Activated CD8-positive, alpha-beta T cell treated with anti-CD3 and anti-CD28 coated beads for 36 hours (primary cell): Measurements from ENCODE around the gene SORCS2. TPM values are rescaled to one million over a fixed set of nuclear protein-coding genes. Genes with fewer than 3 reads are reported as not detected.

Source experiments
- ATAC-seq: fragments of 200-7000 bp; cut with Tn5 transposase; one replicate; pipeline ENCODE4 v1.10.0; 2021; ENCODE audit warnings: mild to moderate bottlenecking, moderate library complexity
- CTCF ChIA-PET: fragments of 350-600 bp; sonication (Branson Sonifier 250); formaldehyde crosslinking; loops from one replicate; lab custom pipeline; 2021; ENCODE audit warnings: antibody characterized with exemption; lab: Charles Lee
- POLR2A ChIA-PET: fragments of 350-600 bp; sonication (Branson Sonifier 250); formaldehyde crosslinking; loops from one replicate; lab custom pipeline; 2021; ENCODE audit warnings: antibody characterized with exemption; lab: Charles Lee
- DNase-seq: peaks from one replicate; pipeline ENCODE4 v3.0.0-alpha.2; 2020
- H3K27ac Mint-ChIP-seq: one replicate; pipeline ENCODE4 v1.8.0; 2021; ENCODE audit warnings: mild to moderate bottlenecking, mixed read lengths
- H3K27me3 Mint-ChIP-seq: one replicate; pipeline ENCODE4 v1.8.0; 2021; ENCODE audit warnings: mixed read lengths
- H3K36me3 Mint-ChIP-seq: one replicate; pipeline ENCODE4 v1.8.0; 2021; ENCODE audit warnings: low read depth, mixed read lengths
- H3K4me1 Mint-ChIP-seq: one replicate; pipeline ENCODE4 v1.8.0; 2021; ENCODE audit warnings: low read depth, mixed read lengths
- H3K4me3 Mint-ChIP-seq: one replicate; pipeline ENCODE4 v1.8.0; 2021; ENCODE audit warnings: mild to moderate bottlenecking, moderate library complexity, mixed read lengths
- H3K9me3 Mint-ChIP-seq: one replicate; pipeline ENCODE4 v1.8.0; 2021; ENCODE audit warnings: mixed read lengths
- intact Hi-C: fragments of 100-400 bp; cut with micrococcal nuclease; formaldehyde crosslinking; loops from one replicate; pipeline ENCODE4 v1.10.0; 2022
- total RNA-seq, 2 experiments: library from RNA; stranded (reverse); gene quantifications; one replicate each; pipeline ENCODE4 v1.2.3, GENCODE V29; 2021
- TF ChIP-seq, protein P1 (sequence below): fragments of 200-600 bp; IDR thresholded peaks from one replicate; pipeline ENCODE4 v1.8.0; 2022; ENCODE audit warnings: antibody characterized with exemption, mild to moderate bottlenecking

The SORCS2 gene
- total RNA-seq, 2 experiments from 2014 or later: 0.05 TPM; not detected in 1

DNA sequence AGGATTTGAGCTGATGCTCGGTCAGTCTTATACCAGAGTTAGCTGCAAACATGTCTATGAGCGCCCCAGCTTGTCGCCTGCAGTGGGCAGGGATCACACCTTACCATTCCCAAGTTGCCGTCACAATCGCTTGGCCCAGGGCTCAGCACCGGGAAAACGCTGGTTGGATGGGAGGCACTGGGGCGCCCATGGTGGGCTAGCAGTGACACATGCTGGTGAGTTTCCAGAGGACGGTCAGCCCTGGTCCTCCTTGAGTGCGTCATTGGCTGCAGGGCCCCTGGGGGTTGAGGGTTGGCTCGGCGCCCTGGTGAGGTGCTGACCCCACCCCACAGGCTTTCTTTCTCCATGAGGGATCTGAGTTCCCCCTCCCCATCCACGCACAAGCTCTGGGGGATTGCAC is 50.4 kb downstream of the SORCS2 start:
- H3K36me3 Mint-ChIP-seq: no peaks in the 10 kb centered on the region
- H3K27ac Mint-ChIP-seq: no peak overlapping the region
- DNase-seq: no peak
- H3K27me3 Mint-ChIP-seq: no peaks in the 10 kb centered on the region
- TF ChIP-seq, protein P1, sequence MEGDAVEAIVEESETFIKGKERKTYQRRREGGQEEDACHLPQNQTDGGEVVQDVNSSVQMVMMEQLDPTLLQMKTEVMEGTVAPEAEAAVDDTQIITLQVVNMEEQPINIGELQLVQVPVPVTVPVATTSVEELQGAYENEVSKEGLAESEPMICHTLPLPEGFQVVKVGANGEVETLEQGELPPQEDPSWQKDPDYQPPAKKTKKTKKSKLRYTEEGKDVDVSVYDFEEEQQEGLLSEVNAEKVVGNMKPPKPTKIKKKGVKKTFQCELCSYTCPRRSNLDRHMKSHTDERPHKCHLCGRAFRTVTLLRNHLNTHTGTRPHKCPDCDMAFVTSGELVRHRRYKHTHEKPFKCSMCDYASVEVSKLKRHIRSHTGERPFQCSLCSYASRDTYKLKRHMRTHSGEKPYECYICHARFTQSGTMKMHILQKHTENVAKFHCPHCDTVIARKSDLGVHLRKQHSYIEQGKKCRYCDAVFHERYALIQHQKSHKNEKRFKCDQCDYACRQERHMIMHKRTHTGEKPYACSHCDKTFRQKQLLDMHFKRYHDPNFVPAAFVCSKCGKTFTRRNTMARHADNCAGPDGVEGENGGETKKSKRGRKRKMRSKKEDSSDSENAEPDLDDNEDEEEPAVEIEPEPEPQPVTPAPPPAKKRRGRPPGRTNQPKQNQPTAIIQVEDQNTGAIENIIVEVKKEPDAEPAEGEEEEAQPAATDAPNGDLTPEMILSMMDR: no peak
- H3K9me3 Mint-ChIP-seq: peaks cover 10% of the 10 kb centered on the region
- H3K4me3 Mint-ChIP-seq: no peak overlapping the region
- intact Hi-C loops: no loop called here
- no peak for ATAC-seq
- H3K4me1 Mint-ChIP-seq: no peaks in the 10 kb centered on the region
- CTCF ChIA-PET: interaction anchor here (1.1 kb wide), 1 partner anchor 93 kb away, joined by 4 read pairs; no protein-coding TSS in a partner anchor
- POLR2A ChIA-PET: no interaction called here

DNA sequence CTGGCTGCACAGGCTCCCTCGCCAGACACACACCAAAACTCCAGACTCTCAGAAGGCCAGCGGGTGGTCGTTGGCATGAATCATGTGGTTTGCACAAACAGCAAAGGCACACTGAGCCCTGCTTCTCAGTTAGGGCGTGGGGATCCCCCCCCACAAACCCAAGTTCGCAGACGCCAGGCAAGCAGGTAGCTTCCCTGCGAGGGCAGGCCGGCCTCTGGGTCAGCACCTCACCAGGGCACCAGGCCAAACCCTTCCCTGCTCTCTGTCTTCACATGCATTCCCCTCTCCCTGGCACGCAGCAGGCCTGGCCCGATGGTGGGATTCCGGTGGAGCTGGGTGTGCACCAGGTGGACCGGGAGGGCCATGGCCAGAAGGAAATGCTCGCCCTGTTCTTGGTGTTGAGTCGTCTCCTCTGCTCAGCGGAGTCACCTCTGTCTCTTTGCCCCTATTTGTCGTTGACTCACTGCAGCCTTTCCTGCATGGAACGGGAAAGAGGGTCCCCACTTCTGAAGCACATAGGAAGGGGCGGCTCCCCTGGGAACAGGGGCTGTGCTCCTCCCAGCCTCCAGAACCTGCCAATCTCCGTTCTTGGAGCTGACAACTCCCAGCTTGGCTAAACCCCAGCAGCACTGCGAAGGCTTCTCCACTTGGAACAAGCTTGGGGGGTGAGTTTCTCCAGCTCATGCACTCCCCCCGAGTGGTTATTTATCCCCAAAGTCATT is 51.4 kb downstream of the SORCS2 start:
- Mint-ChIP-seq H3K36me3 (no peaks in the 10 kb centered on the region), H3K27ac (no peak overlapping the region), H3K27me3 (no peaks in the 10 kb centered on the region), H3K9me3 (peaks cover 2% of the 10 kb centered on the region), H3K4me3 (no peak overlapping the region), H3K4me1 (no peaks in the 10 kb centered on the region)
- no peak for DNase-seq
- TF ChIP-seq, protein P1: no peak
- ChIA-PET CTCF (interaction anchor here (1.1 kb wide), 1 partner anchor 92 kb away, joined by 4 read pairs; no protein-coding TSS in a partner anchor), POLR2A (no interaction called here)
- ATAC-seq: no peak
- intact Hi-C loops: no loop called here

- ATAC-seq (no peak), DNase-seq (no peak)
- H3K4me3 Mint-ChIP-seq: no peak overlapping the region
- ChIA-PET POLR2A (no interaction called here), CTCF (no interaction called here)
- no peaks in the 10 kb centered on the region for H3K9me3 Mint-ChIP-seq
- no peaks in the 10 kb centered on the region for H3K27me3 Mint-ChIP-seq
- TF ChIP-seq, protein P1: no peak
- intact Hi-C loops: no loop called here
- H3K27ac Mint-ChIP-seq: no peak overlapping the region
- no peaks in the 10 kb centered on the region for H3K36me3 Mint-ChIP-seq
- no peaks in the 10 kb centered on the region for H3K4me1 Mint-ChIP-seq
Measured at GRCh38 chr4:7244331-7244665, 52.0 kb downstream of the SORCS2 start.

DNA sequence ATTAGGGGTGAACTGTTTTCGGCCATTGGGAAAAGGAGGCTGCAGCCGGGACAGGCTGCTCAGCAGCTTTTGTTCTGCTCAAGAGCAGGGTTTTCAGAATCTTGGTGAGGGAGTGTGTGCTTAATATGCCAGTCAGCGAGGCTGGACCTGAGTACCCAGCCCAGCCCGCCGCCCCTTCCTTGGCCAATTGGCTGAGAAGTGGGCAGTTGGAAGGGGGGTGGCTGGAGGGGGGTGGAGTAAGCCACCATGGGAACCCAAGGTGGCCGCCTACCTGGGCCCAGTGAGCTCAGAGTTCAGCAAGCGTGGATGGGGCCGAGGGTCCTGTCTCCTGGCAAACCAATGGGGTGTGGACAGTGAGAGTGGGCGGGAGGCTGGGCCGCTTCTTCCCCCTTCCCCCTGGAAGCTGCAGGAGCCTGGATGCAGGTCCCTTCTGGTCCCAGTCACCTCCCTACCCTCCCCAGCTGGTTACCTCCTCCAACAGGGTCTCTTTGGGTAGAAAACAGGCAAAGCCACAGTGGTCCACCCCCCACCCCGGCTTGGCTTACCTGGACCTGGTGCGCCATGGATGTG is 52.5 kb downstream of the SORCS2 start:
- ATAC-seq: no peak
- ChIA-PET POLR2A (no interaction called here), CTCF (no interaction called here)
- H3K9me3 Mint-ChIP-seq: no peaks in the 10 kb centered on the region
- DNase-seq: no peak
- no peaks in the 10 kb centered on the region for H3K27me3 Mint-ChIP-seq
- no peaks in the 10 kb centered on the region for H3K4me1 Mint-ChIP-seq
- H3K4me3 Mint-ChIP-seq: no peak overlapping the region
- TF ChIP-seq, protein P1: no peak
- H3K36me3 Mint-ChIP-seq: no peaks in the 10 kb centered on the region
- no peak overlapping the region for H3K27ac Mint-ChIP-seq
- intact Hi-C loops: no loop called here

DNA sequence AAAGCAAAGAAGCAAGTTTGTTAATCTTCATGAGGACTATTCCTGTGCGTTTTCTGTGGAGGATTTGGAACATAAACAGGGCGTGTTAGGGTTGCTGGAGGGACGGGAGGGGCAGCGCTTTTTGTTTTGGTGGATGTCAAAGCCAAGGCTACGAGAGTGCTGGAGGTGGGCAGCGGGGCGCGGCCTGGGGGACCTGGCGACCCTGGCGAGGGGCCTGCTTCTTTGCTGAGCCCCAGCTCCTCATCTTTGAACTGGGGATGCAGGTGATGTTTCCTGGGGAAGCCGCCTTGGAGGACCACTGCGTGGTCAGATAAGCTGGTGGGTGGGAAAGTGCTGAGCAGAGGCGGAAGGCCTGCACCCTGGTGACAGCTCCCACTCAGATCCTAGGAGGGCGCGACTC is 55.2 kb downstream of the SORCS2 start:
- TF ChIP-seq, protein P1: no peak
- peaks cover 5% of the 10 kb centered on the region for H3K27me3 Mint-ChIP-seq

More for the DNA sequence above, 55.2 kb downstream of the SORCS2 start:
- Mint-ChIP-seq H3K4me1 (no peaks in the 10 kb centered on the region), H3K4me3 (no peak overlapping the region), H3K36me3 (no peaks in the 10 kb centered on the region), H3K9me3 (no peaks in the 10 kb centered on the region), H3K27ac (no peak overlapping the region)
- POLR2A ChIA-PET: no interaction called here
- ATAC-seq: no peak
- no peak for DNase-seq
- CTCF ChIA-PET: no interaction called here
- intact Hi-C loops: no loop called here
